Occipital lobe (tissue), 2 donors: Measurements from ENCODE around the gene PDIK1L. TPM values are rescaled to one million over a fixed set of nuclear protein-coding genes. Genes with fewer than 3 reads are reported as not detected.

Experiments
- DNase-seq: peaks from one replicate; lab custom pipeline; 2025; lab: John Stamatoyannopoulos, UW
- total RNA-seq: library from RNA; depleted of rRNA; stranded (reverse); fragments of >200 nt; gene quantifications from one replicate; pipeline ENCODE4 v1.2.3, GENCODE V29; 2014

Gene PDIK1L
- 93.6 TPM for total RNA-seq

- DNase-seq, result peak; percentile 91
Measured at GRCh38 chr1:26111530-26112406, at the start of gene PDIK1L. Gene PDIK1L, plus strand, starts transcription at chr1:26111824. Its CDS starts 2,485 bp downstream, at chr1:26114309.

DNA sequence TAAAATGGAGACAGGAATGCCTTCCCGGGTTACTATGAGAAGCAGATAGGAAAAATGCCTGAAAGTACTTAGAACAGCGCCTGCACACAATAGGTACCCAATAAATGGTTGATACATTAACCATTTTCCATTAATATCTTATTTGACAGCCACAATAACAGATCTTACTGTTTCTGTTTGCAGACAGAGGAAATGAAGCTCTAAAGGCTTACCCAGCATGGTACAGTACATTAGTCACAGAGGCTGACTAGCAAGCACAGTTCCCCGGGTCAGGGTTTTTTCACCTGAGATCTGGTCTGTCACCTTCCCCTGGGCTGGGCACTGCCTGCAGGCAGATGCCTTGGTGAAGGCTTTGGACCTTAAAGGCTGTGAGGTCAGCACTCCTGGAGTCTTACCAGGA, 47.1 kb upstream of the PDIK1L start:
- no peak for DNase-seq

- DNase-seq, result no peak
Measured at GRCh38 chr1:26066160-26066559, 45.5 kb upstream of the PDIK1L start.

- no peak for DNase-seq
Measured at GRCh38 chr1:26066857-26067256, 44.8 kb upstream of the PDIK1L start.

DNA sequence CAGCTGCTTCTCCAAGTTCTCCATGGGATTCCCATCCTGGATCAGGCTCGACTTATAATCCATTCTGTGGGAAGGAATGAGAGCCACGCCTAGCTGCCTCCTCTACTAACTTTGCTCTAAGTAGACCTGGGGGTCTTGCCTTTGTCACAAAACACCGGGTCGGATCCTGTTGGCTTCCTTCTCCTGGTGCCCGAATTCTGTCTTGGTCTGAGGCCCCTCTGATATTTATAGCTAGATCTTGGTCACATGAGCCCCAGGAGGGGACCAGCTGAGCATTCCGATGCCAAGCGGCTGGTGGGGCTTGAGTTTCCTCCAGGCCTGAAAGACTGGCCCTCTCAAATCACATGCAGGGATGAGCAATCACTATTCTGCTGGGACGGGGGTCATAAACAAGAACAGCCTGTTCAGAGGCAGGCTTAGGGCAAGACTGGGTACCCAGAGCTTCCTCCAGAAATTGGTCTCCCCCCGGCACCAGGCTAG, 44.2 kb upstream of the PDIK1L start, which contains the start of gene TRIM63:
TSS of gene TRIM63 (minus strand) at position 199 of the 480 bp plus-strand sequence. CDS start at position 63, 136 bp downstream.
- no peak for DNase-seq

DNA sequence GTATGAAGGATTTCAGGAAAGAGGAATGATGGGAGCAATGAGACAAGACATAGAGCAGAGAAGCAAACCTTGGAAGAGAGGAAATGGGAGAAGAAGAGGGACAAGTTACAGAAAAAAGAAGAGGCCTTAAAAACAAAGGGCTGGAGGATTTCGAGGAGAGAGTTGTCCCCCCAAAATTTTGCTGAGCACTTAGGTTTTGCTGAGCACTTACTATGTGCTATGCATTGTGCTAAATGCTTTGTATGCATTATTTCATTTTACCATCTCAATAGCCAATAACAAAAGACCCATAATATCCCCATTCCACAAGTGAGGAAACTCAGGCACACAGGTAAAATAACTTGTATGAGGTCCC, 41.7 kb upstream of the PDIK1L start:
- DNase-seq, result no peak

DNA sequence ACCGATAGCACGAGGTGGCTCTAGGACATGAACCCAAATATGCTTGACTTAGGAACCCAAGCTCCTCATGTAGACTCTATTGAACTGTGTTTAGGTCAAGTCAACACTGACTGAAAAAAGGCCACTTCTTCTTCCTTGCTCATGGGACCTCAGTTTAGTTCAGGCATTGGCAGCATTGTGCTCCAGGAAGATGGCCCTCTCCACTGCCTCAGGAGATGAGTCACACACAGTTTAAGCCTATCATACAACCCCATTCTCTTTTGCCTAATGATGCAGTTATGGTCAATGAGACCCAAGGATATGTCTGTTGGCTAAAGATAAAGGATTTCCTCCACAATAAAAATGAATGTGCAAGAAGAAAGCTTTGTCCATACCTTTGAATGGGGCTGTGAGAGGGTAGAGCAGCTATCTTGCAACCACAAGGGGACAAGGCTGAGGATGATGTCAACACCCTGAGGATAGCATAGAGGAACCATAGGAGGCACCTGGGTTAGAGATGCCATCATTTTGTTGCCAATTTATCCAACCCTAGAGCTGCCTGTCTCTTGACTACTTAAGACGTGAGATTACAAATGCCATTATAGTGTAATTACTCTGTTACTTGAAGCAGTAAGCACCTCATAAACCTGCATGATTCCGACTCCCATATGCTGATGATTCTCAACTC, 41.2 kb upstream of the PDIK1L start:
- no peak for DNase-seq

GRCh38 chr1:26070963-26071342, 40.7 kb upstream of the PDIK1L start:
- no peak for DNase-seq

- no peak for DNase-seq
Measured at GRCh38 chr1:26072305-26072704, 39.3 kb upstream of the PDIK1L start.

- DNase-seq, result no peak
Measured at GRCh38 chr1:26075421-26076144, 36.0 kb upstream of the PDIK1L start.

GRCh38 chr1:26077524-26077923, 34.1 kb upstream of the PDIK1L start:
- DNase-seq, result no peak

DNA sequence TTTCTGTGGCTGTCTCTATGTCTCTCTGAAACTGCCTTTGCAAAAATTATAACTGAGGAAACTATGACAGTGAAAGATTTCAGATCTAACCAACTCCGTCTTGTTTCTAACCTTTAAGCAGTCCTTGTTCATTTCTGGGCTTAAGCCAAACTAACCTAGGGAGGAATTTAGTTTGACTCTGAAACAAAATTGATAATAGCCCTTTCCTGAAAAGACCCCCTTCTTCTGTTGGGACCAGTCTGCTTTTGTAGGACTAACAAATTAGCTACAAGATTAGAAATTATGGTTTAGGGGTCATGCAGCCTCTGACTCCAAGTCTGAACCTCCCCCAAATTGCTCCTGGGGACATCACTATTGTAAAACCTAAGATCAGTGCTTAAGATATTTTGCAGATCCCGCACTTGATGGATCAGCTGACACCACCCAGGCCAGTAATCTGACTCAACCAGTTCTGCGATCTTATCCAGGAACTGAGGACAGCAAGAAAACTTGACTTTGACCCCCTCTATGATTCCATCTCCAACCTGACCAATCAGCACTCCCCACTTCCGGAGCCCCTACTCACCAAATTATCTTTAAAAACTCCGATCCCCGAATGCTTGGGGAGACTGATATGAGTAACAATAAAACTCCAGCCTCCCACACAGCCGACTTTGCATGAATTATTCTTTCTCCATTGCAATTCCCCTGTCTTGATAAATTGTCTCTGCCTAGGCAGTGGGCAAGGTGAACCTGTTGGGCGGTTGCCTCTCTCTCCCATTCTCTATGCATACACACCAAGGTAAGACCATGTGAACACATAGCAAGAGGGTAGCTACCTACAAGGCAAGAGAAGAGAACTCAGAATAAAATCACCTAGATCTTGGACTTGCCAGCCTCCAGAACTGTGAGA, 33.1 kb upstream of the PDIK1L start:
- no peak for DNase-seq

DNA sequence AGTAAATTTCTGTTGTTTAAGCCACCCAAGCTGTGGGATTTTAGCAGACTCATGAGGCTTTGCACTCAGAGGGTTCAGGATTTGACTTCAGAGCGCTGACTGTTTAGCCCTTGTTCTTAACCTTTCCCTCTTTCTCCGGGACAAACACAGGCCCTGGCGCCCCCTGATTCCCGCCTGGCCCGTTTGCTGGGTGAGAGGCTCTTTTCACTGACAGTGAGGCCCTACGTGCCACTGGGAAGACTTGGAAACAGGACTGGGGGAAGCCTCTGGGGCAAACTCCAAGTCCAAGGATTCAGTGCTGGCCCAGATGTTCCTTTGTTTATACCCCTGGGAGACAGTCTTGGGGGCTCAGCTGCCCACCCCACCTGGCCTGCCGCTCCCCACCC, 32.5 kb upstream of the PDIK1L start:
- DNase-seq, result no peak

DNA sequence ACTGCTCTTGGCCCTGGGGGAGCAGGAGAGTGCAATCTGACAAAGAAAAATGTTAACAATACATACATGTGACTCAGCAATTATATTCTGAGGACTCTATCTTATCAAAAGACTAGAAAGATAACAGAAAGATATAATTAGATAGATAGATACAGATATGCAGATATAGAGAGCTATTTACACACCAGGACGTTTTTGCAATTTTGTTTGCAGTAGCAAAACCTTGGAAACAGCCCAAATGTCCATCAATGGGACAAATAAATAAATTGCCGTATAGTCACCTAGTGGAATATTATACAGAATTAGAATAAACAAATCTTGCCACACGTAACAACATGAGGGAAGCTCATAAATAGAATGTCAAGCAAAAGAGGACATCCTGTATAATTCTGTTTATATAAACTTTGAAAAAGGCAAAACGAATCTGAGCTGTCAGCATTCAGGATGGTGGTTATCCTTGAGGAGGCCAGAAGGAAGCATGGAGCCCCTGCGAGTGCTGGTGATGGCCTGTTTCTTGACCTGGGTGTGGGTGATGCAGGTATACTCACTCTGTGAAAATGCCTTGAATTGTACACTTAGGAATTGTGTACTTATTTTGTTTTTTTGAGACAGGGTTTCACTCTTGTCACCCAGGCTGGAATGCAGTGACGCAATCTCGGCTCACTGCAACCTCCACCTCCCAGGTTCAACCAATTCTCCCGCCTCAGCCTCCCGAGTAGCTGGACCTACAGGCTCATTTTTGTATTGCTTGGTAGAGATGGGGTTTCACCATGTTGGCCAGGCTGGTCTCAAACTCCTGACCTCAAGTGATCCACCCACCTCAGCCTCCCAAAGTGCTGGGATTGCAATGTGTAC, 31.4 kb upstream of the PDIK1L start:
- no peak for DNase-seq

GRCh38 chr1:26081267-26082019, 30.2 kb upstream of the PDIK1L start:
- no peak for DNase-seq

- DNase-seq, result no peak
Measured at GRCh38 chr1:26082020-26082350, 29.6 kb upstream of the PDIK1L start.

- no peak for DNase-seq
Measured at GRCh38 chr1:26083208-26083607, 28.4 kb upstream of the PDIK1L start.

GRCh38 chr1:26084091-26084561, 27.5 kb upstream of the PDIK1L start:
- DNase-seq, result no peak

DNA sequence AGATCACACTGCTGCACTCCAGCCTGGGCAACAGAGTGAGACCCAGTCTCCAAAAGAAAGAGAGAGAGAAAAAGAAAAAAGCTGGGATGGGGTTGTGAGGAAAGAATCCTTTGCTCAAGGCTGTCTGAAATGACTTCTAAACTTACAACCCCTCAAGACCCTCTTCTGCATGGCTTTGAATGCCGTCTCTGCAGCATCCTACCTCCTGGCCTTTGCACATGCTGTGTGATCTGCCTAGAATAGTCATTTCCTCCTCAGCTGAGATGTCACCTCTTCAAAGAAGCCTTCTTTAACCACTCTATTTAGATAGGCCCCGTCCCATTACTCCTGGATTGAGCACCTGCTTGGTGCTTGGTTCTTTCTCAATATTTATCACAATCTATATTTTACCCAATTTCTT, 26.8 kb upstream of the PDIK1L start:
- no peak for DNase-seq
